Measurements from ENCODE around the gene TNS4.

DNA sequence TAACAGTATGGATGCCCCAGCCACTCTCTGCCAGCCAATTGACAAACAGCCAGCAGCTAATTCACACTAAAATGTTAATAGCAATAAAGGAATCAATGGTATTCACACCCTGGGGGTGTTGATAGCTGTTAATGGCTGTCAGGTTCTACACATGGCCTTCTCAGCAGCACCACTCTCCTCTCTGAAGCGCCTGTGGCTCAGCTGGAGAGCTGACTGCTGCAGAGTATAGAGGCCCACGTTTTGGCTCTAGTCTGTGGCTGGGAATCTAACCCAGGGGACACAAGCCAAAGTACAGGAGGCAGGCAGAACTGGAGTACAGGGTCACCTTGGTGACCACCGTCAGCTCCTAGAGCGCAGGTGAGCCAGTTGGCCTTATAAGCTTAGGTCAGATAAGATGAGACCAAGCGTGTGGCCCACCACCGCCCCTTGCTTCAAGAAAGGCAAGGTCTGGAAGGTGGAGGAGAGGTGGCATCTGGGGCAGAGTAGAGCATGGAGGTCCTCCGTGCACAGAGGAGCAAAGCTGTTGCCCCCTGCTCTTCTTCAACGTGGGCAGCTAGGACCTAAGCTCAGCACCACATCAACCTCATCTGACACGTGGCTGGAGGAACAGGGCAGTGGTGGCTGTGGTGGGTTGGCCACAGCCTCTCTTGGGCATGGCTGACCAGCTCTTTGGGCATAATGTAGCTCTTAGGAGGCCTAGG is 38.4 kb upstream of the TNS4 start:
- TF ChIP-seq POLR2A (IDR thresholded peaks at IDR 0.05) = no peak
- TF ChIP-seq, protein P1, sequence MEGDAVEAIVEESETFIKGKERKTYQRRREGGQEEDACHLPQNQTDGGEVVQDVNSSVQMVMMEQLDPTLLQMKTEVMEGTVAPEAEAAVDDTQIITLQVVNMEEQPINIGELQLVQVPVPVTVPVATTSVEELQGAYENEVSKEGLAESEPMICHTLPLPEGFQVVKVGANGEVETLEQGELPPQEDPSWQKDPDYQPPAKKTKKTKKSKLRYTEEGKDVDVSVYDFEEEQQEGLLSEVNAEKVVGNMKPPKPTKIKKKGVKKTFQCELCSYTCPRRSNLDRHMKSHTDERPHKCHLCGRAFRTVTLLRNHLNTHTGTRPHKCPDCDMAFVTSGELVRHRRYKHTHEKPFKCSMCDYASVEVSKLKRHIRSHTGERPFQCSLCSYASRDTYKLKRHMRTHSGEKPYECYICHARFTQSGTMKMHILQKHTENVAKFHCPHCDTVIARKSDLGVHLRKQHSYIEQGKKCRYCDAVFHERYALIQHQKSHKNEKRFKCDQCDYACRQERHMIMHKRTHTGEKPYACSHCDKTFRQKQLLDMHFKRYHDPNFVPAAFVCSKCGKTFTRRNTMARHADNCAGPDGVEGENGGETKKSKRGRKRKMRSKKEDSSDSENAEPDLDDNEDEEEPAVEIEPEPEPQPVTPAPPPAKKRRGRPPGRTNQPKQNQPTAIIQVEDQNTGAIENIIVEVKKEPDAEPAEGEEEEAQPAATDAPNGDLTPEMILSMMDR (IDR thresholded peaks at IDR 0.05) = no peak

Data from esophagus squamous epithelium (tissue), 4 donors.